ENCODE measurements around the gene UGCG.

DNA sequence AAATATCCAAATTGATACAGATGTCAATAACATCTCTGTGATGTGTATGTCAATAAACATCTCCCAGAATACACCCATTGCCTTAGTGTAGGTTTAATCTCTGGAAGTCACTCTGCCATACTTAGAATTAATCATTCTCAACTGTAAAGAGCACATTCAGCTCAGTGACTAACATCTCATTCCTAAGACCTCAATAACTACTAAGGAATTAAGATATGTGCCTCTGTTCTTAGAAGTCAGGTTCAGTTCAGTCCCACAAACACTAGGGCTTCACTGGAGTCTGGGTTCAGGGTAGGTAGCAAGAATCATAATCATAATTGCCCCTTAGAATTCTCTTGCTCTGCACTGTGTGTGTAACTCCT lies 31.7 kb downstream of the UGCG start:
- TF ChIP-seq, protein P1, sequence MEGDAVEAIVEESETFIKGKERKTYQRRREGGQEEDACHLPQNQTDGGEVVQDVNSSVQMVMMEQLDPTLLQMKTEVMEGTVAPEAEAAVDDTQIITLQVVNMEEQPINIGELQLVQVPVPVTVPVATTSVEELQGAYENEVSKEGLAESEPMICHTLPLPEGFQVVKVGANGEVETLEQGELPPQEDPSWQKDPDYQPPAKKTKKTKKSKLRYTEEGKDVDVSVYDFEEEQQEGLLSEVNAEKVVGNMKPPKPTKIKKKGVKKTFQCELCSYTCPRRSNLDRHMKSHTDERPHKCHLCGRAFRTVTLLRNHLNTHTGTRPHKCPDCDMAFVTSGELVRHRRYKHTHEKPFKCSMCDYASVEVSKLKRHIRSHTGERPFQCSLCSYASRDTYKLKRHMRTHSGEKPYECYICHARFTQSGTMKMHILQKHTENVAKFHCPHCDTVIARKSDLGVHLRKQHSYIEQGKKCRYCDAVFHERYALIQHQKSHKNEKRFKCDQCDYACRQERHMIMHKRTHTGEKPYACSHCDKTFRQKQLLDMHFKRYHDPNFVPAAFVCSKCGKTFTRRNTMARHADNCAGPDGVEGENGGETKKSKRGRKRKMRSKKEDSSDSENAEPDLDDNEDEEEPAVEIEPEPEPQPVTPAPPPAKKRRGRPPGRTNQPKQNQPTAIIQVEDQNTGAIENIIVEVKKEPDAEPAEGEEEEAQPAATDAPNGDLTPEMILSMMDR (IDR thresholded peaks at IDR 0.05) = no peak
- TF ChIP-seq POLR2A (IDR thresholded peaks at IDR 0.05) = no peak

Measured in testis (tissue), 2 donors.